Melanocyte of skin (primary cell): ENCODE results near the gene CHCT1. TPM values are rescaled to one million over a fixed set of nuclear protein-coding genes. Genes with fewer than 3 reads are reported as not detected.

Source experiments
- total RNA-seq, 2 donors: library from RNA; depleted of rRNA; stranded (reverse); fragments of >200 nt; gene quantifications; 2 replicates each; pipeline ENCODE4 v1.2.3, GENCODE V29; 2012

Gene CHCT1
- not detected for total RNA-seq

DNA sequence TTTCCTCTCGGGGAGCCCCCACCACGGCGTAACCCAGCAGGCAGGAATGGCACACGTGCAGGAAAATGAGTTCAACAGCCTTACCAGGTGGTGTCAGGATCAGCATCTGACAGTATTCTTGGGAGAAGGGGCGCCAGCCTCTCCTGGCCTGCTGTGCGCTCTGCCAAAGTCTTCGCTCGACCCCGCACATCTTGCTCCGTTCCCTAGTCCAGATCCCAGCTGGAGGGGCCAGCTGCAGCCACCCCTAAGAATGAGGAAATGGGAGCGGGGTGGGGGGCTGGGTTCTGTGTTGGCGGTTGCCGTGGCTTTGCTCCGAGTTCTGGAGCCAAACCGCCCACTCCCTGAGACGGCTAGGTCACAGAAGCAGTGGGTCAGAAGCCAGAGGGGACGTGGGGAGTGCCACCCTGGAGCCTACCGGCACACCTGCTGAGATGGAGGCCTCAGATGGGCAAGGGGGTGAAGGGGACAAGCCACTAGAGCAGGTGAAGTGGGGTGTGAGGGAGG is at the start of gene CHCT1:
Gene CHCT1, plus strand, starts transcription at position 328 of the 504 bp plus-strand sequence. Its CDS starts 104 bp downstream, at position 432.

DNA sequence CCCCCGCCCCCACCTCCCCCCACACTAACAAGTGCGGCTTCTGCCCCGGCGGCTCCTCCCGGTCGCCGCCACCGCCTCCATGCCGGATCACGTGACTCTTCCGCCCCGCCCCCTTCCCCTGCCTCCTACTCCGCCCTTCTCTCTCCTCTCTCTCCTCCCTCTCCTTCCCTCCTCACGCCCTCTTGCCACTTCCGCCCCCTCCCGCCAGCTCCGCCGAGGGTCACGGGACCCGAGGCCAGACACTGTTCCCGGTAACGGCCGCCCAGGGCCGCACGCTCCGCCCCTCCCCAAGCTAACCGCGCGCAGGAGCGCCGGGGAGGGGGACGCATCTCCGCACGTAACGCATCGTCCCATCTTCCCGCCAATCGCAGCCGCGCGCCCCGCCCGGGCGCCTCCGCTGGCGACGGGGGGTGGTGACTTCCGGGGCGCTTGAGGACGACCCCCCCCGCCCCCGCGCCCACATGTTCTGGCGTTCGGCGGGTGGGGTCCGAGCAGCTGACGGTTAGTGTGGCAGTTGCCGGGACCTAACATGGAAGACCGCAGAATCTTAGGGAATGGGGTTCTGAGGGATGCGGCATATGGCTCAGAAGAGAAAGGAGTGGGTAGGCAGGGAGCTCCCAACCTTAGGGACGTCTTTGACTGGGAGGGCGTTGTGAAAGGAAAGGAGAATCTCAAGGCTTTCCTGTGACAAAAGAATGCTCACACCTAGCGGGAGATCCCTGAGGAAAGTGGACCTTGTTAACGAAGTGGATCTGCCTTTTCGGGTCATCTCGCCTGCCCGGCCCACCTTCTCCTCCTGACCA is 30.0 kb upstream of the CHCT1 start, which contains the start of gene USP32:
Gene USP32, minus strand, starts transcription at position 92 of the 803 bp plus-strand sequence. CDS start 194 bp downstream, outside the sequence.

Other genes starting within 250 kb of the CHCT1 start
- 100 to 1,000 TPM; 100 to 114 TPM for gene USP32, start 30.4 kb upstream of the CHCT1 start, total RNA-seq
- gene APPBP2, start 103.8 kb downstream of the CHCT1 start, total RNA-seq, result 10 to 100 TPM; 31.6 to 42.7 TPM
- 10 to 100 TPM; 13.3 to 14.5 TPM for gene PPM1D, start 177.7 kb downstream of the CHCT1 start, total RNA-seq